Measurements from ENCODE around the gene LIMS2. TPM values are rescaled to one million over a fixed set of nuclear protein-coding genes. Genes with fewer than 3 reads are reported as not detected.

The LIMS2 gene
- total and polyA plus RNA-seq, 2 experiments from 2014 or later: 1.6 to 3.5 TPM

GRCh38 chr2:127619203-127619590 is 56.1 kb downstream of the LIMS2 start:
- H3K4me1 Mint-ChIP-seq: no peaks in the 10 kb centered on the region
- H3K79me2 ChIP-seq (replicated peaks; ENCODE audit: insufficient read depth): no peaks in the 10 kb centered on the region

More at GRCh38 chr2:127619203-127619590, 56.1 kb downstream of the LIMS2 start:
- H3K36me3 Mint-ChIP-seq (ENCODE audit: low read depth): no peaks in the 10 kb centered on the region
- H3K27ac Mint-ChIP-seq: no peak overlapping the region
- H3K27me3 Mint-ChIP-seq (ENCODE audit: insufficient read depth, low read depth, poor library complexity): peaks cover 2% of the 10 kb centered on the region
- no peak overlapping the region for H3K4me3 Mint-ChIP-seq
- H3K9me3 Mint-ChIP-seq: no peaks in the 10 kb centered on the region; the same call in 2 of the 3 replicates
- no peaks in the 10 kb centered on the region for H3K27me3 ChIP-seq (ENCODE audit: insufficient read depth)
- DNase-seq (ENCODE audit: low spot score) (no peak), ATAC-seq (no peak)
- no peak overlapping the region for H2AFZ ChIP-seq
- H3K4me2 ChIP-seq: no peak overlapping the region
- no peak overlapping the region for H3K4me3 ChIP-seq
- no peaks in the 10 kb centered on the region for H3K4me1 ChIP-seq (ENCODE audit: insufficient read depth)
- TF ChIP-seq ZNF331 (CRISPR knock-in tag; IDR thresholded peaks at IDR 0.05; ENCODE audit: low read depth) (no peak), NANOG (IDR thresholded peaks at IDR 0.05; ENCODE audit: borderline replicate concordance) (no peak), EZH2 (IDR thresholded peaks at IDR 0.05; ENCODE audit: low read depth, unreplicated experiment) (no peak), EZH2phosphoT487 (IDR thresholded peaks at IDR 0.05; ENCODE audit: unreplicated experiment) (no peak), ETS1 (IDR thresholded peaks at IDR 0.05) (no peak), POLR2AphosphoS5 (IDR thresholded peaks at IDR 0.05; ENCODE audit: low read depth) (no peak), ZNF462 (CRISPR knock-in tag; IDR thresholded peaks at IDR 0.05) (no peak), CTCF (conservative IDR thresholded peaks at IDR 0.05; ENCODE audit: low read depth in 2 of 2) (no peak), STAT1 (IDR thresholded peaks at IDR 0.05; ENCODE audit: unreplicated experiment) (no peak), REST (IDR thresholded peaks at IDR 0.05; ENCODE audit: unreplicated experiment) (no peak)
- H3K9me2 ChIP-seq (ENCODE audit: insufficient read depth): no peaks in the 10 kb centered on the region
- H4K20me1 ChIP-seq (replicated peaks; ENCODE audit: insufficient read depth): no peaks in the 10 kb centered on the region
- no peak overlapping the region for H3K27ac ChIP-seq (ENCODE audit: low read depth)
- H3K36me3 ChIP-seq (ENCODE audit: insufficient read depth): no peaks in the 10 kb centered on the region
- H3F3A ChIP-seq (replicated peaks; ENCODE audit: low read depth): no peaks in the 10 kb centered on the region
